HepG2 (cell line): Measurements from ENCODE around the gene NPB. TPM values are rescaled to one million over a fixed set of nuclear protein-coding genes. Genes with fewer than 3 reads are reported as not detected.

Experiments used
- EP300 ChIP-seq, 3 experiments: sonication (generic) in 1 of 3; formaldehyde crosslinking in 1 of 3; IDR thresholded peaks; 2 replicates each; pipeline versions ENCODE4 v1.5.1 to v1.6.1; 2011 to 2020; ENCODE audit warnings: low read depth in 2 of 3, low read length in 2 of 3, borderline replicate concordance in 1 of 3, improper control_type of control experiment in 1 of 3, mild to moderate bottlenecking in 1 of 3, missing genetic modification reagents in 1 of 3, moderate library complexity in 1 of 3
- FOXK2 ChIP-seq: fragments of 450-650 bp; IDR thresholded peaks from 2 replicates; pipeline ENCODE4 v1.6.1; 2016
- KDM2A ChIP-seq: sonication (generic); formaldehyde crosslinking; IDR thresholded peaks from 2 replicates; pipeline ENCODE4 v1.4.0; 2020; ENCODE audit warnings: low read depth, missing genetic modification reagents, borderline replicate concordance
- LCORL ChIP-seq, 2 experiments: fragments of 450-650 bp in 1 of 2; sonication (generic) in 1 of 2; formaldehyde crosslinking in 1 of 2; IDR thresholded peaks; 2 replicates each; pipeline versions ENCODE4 v1.5.0 to v1.6.1; 2017 to 2020; ENCODE audit warnings: antibody characterized with exemption in 1 of 2, missing genetic modification reagents in 1 of 2
- NR2C2 ChIP-seq: sonication (generic); formaldehyde crosslinking; IDR thresholded peaks from 2 replicates; pipeline ENCODE4 v1.4.0; 2020; ENCODE audit warnings: missing genetic modification reagents, mild to moderate bottlenecking, moderate library complexity, borderline replicate concordance
- RORA ChIP-seq: sonication (generic); formaldehyde crosslinking; IDR thresholded peaks from 2 replicates; pipeline ENCODE4 v1.5.0; 2020; ENCODE audit warnings: mild to moderate bottlenecking, missing genetic modification reagents, moderate library complexity
- RXRB ChIP-seq: IDR thresholded peaks from 2 replicates; pipeline ENCODE4 v1.6.1; 2016; ENCODE audit warnings: borderline replicate concordance, missing genetic modification reagents, missing compliant biosample characterization
- ZHX1 ChIP-seq: sonication (generic); formaldehyde crosslinking; IDR thresholded peaks from 2 replicates; pipeline ENCODE4 v1.8.1; 2022; ENCODE audit warnings: low read depth, mild to moderate bottlenecking, missing genetic modification reagents
- ZNF124 ChIP-seq: sonication (generic); formaldehyde crosslinking; IDR thresholded peaks from 2 replicates; pipeline ENCODE4 v1.4.0; 2020; ENCODE audit warnings: missing genetic modification reagents
- ZNF513 ChIP-seq: sonication (generic); formaldehyde crosslinking; conservative IDR thresholded peaks from 2 replicates; pipeline ENCODE4 v1.5.0; 2020; ENCODE audit warnings: missing genetic modification reagents
- ZNF782 ChIP-seq: sonication (generic); formaldehyde crosslinking; IDR thresholded peaks from 2 replicates; pipeline ENCODE4 v1.4.0; 2020; ENCODE audit warnings: missing genetic modification reagents, mild to moderate bottlenecking, borderline replicate concordance
- ZNF790 ChIP-seq: sonication (generic); formaldehyde crosslinking; IDR thresholded peaks from 2 replicates; pipeline ENCODE4 v1.8.0; 2022; ENCODE audit warnings: missing genetic modification reagents, mild to moderate bottlenecking, borderline replicate concordance
- ZNF891 ChIP-seq: sonication (generic); formaldehyde crosslinking; IDR thresholded peaks from 2 replicates; pipeline ENCODE4 v1.5.0; 2020; ENCODE audit warnings: mild to moderate bottlenecking, missing genetic modification reagents
- ZXDC ChIP-seq: sonication (generic); formaldehyde crosslinking; IDR thresholded peaks from 2 replicates; pipeline ENCODE4 v1.5.0; 2020; ENCODE audit warnings: mild to moderate bottlenecking, missing genetic modification reagents
- polyA plus RNA-seq, 8 experiments: library from polyadenylated mRNA; depleted of rRNA in 3 of 8; stranded (reverse) in 7 of 8; unstranded in 1 of 8; fragments of >200 nt; fragmentation: Illumina TruSeq in 4 of 8; extraction: Trizol in 4 of 8; gene quantifications; 2 replicates each; pipeline versions ENCODE4 v1.2.1 to v1.2.3, GENCODE V29; 2011 to 2016; ENCODE audit warnings: low read depth in 4 of 8, missing spikeins in 1 of 8, mixed read lengths in 1 of 8; ENCODE audit not compliant: insufficient read depth in 1 of 8
- total RNA-seq, 5 experiments: library from RNA; depleted of rRNA; stranded (reverse); fragments of >200 nt; fragmentation: Illumina TruSeq; extraction: Trizol; gene quantifications; 2 replicates each; pipeline ENCODE4 v1.2.3, GENCODE V29; 2016; ENCODE audit warnings: low read depth in 1 of 5

Gene NPB
- total and polyA plus RNA-seq, 2 of the 13 experiments (the other 11 are each of a cell fraction or from before 2014, with no cell fraction given), result 0.11 to 0.93 TPM

- TF ChIP-seq ZNF513 (CRISPR knock-in tag) (0 out of 2 replicates have a peak, but pooled peaks have one; percentile 37), NR2C2 (CRISPR knock-in tag) (peak; percentile 92), FOXK2 (peak; percentile 67; the same call in 1 of the 2 replicates), ZXDC (CRISPR knock-in tag) (0 out of 2 replicates have a peak, but pooled peaks have one; percentile 85), RORA (CRISPR knock-in tag) (no peak), ZNF891 (peak; percentile 1), EP300 (IDR thresholded peaks at IDR 0.05; ENCODE audit: low read depth in 2 of 2, low read length in 2 of 2) (peak; percentile 24 to 50; a peak in 3 of 4 replicates), EP300 (CRISPR knock-in tag; IDR thresholded peaks at IDR 0.05; ENCODE audit: borderline replicate concordance) (peak; percentile 82), ZNF782 (CRISPR knock-in tag) (0 out of 2 replicates have a peak, but pooled peaks have one; percentile 63), KDM2A (CRISPR knock-in tag) (peak; percentile 85), LCORL (IDR thresholded peaks at IDR 0.05) (no peak), LCORL (CRISPR knock-in tag; IDR thresholded peaks at IDR 0.05) (no peak), RXRB (CRISPR knock-in tag) (0 out of 2 replicates have a peak, but pooled peaks have one; percentile 8), ZHX1 (CRISPR knock-in tag) (peak; percentile 87), ZNF790 (CRISPR knock-in tag) (no peak), ZNF124 (CRISPR knock-in tag) (peak; percentile 28; the same call in 1 of the 2 replicates)
Measured at GRCh38 chr17:81860756-81861568, 41.1 kb upstream of the NPB start (continued).
